ENCODE data around the gene TFDP1. TPM values are rescaled to one million over a fixed set of nuclear protein-coding genes. Genes with fewer than 3 reads are reported as not detected.

The TFDP1 gene
- polyA plus RNA-seq, 3 donors: 30.3 to 54.0 (median 37.6) TPM

GRCh38 chr13:113668491-113668971, 84.0 kb downstream of the TFDP1 start:
- H4K20me1 ChIP-seq (ENCODE audit: insufficient read depth, low read length): no peaks in the 10 kb centered on the region

GRCh38 chr13:113669231-113669754, 84.7 kb downstream of the TFDP1 start:
- no peak for DNase-seq
- H3K27ac Mint-ChIP-seq: no peak overlapping the region
- H3K4me3 Mint-ChIP-seq: no peak overlapping the region
- H3K9me3 Mint-ChIP-seq: peaks cover 0 to 14% (median 0%) of the 10 kb centered on the region in 7 donors
- WGBS (ENCODE audit: insufficient coverage): 93% methylated on average over 11 of the region's 13 CpGs
- Histone ChIP-seq H3K4me1 (ENCODE audit: control insufficient read depth in 1 of 2, insufficient read depth in 2 of 2, low read length in 2 of 2) (no peaks in the 10 kb centered on the region), H3K27ac (ENCODE audit: low read depth in 1 of 2, low read length in 2 of 2) (no peak overlapping the region), H3K4me3 (replicated peaks in 1 of 3; ENCODE audit: low read depth in 2 of 3, low read length in 3 of 3) (no peak overlapping the region), H3K79me2 (ENCODE audit: insufficient read depth, low read length) (no peaks in the 10 kb centered on the region), H3K4me2 (replicated peaks; ENCODE audit: extremely low read depth, low read length, poor library complexity, severe bottlenecking) (no peak overlapping the region), H3K27me3 (ENCODE audit: control insufficient read depth in 2 of 2, insufficient read depth in 2 of 2, low read length in 2 of 2) (no peaks in the 10 kb centered on the region), H4K20me1 (ENCODE audit: insufficient read depth, low read length) (no peaks in the 10 kb centered on the region), H3K9ac (ENCODE audit: insufficient read depth, low read length, poor library complexity, severe bottlenecking) (no peak overlapping the region), H2AFZ (ENCODE audit: insufficient read depth, low read depth, low read length, poor library complexity, severe bottlenecking) (no peak overlapping the region), H3K36me3 (replicated peaks in 1 of 2; ENCODE audit: control insufficient read depth in 1 of 2, insufficient read depth in 2 of 2, low read length in 2 of 2) (no peaks in the 10 kb centered on the region), H3K9me3 (replicated peaks in 1 of 2; ENCODE audit: control insufficient read depth in 1 of 2, insufficient read depth in 1 of 2, low read length in 2 of 2) (peaks cover 0 to 7% of the 10 kb centered on the region in 2 donors)
- intact Hi-C loops (cut with micrococcal nuclease): no loop called here
- no peaks in the 10 kb centered on the region for H3K36me3 Mint-ChIP-seq
- no peaks in the 10 kb centered on the region for H3K4me1 Mint-ChIP-seq
- no peak for TF ChIP-seq CTCF (IDR thresholded peaks at IDR 0.05)
- peaks cover 0 to 17% (median 2%) of the 10 kb centered on the region in 3 donors for H3K27me3 Mint-ChIP-seq (ENCODE audit: low read depth in 3 of 3)

More at GRCh38 chr13:113668491-113668971, 84.0 kb downstream of the TFDP1 start:
- Histone ChIP-seq H3K4me2 (replicated peaks; ENCODE audit: extremely low read depth, low read length, poor library complexity, severe bottlenecking) (no peak overlapping the region), H3K9me3 (replicated peaks in 1 of 2; ENCODE audit: control insufficient read depth in 1 of 2, insufficient read depth in 1 of 2, low read length in 2 of 2) (peaks cover 0 to 7% of the 10 kb centered on the region in 2 donors), H3K36me3 (replicated peaks in 1 of 2; ENCODE audit: control insufficient read depth in 1 of 2, insufficient read depth in 2 of 2, low read length in 2 of 2) (no peaks in the 10 kb centered on the region), H3K4me1 (ENCODE audit: control insufficient read depth in 1 of 2, insufficient read depth in 2 of 2, low read length in 2 of 2) (no peaks in the 10 kb centered on the region), H3K4me3 (replicated peaks in 1 of 3; ENCODE audit: low read depth in 2 of 3, low read length in 3 of 3) (no peak overlapping the region), H3K27ac (ENCODE audit: low read depth in 1 of 2, low read length in 2 of 2) (no peak overlapping the region), H3K9ac (ENCODE audit: insufficient read depth, low read length, poor library complexity, severe bottlenecking) (no peak overlapping the region), H2AFZ (ENCODE audit: insufficient read depth, low read depth, low read length, poor library complexity, severe bottlenecking) (no peak overlapping the region), H3K27me3 (ENCODE audit: control insufficient read depth in 2 of 2, insufficient read depth in 2 of 2, low read length in 2 of 2) (no peaks in the 10 kb centered on the region), H3K79me2 (ENCODE audit: insufficient read depth, low read length) (no peaks in the 10 kb centered on the region)
- Mint-ChIP-seq H3K36me3 (no peaks in the 10 kb centered on the region), H3K4me3 (no peak overlapping the region), H3K4me1 (no peaks in the 10 kb centered on the region), H3K27ac (peak overlapping the region in 1 of 7 donors; percentile 19), H3K9me3 (peaks cover 0 to 14% (median 0%) of the 10 kb centered on the region in 7 donors), H3K27me3 (ENCODE audit: low read depth in 3 of 3) (peaks cover 0 to 19% (median 2%) of the 10 kb centered on the region in 3 donors)
- TF ChIP-seq CTCF (IDR thresholded peaks at IDR 0.05): no peak
- intact Hi-C loops (cut with micrococcal nuclease): no loop called here
- no peak for DNase-seq
- 79% methylated on average over 18 of the region's 24 CpGs for WGBS (ENCODE audit: insufficient coverage)

Measured in CD14-positive monocyte (primary cell).